OCI-LY7 (cell line): ENCODE results near the gene GLO1. TPM values are rescaled to one million over a fixed set of nuclear protein-coding genes. Genes with fewer than 3 reads are reported as not detected.

ENCODE experiments used
- BruUV-seq: library from RNA; stranded (reverse); fragments of 400-500 nt; replicated peaks from 2 replicates; lab custom pipeline; 2021; lab: Mats Ljungman, UMichigan
- CTCF ChIA-PET: fragments of 300-600 bp; sonication (Branson Sonifier 250); formaldehyde crosslinking; loops from one replicate; lab custom pipeline; 2022; ENCODE audit warnings: antibody characterized with exemption; ENCODE audit not compliant: unreplicated experiment; lab: Charles Lee
- POLR2A ChIA-PET: fragments of 300-600 bp; sonication (Branson Sonifier 250); formaldehyde crosslinking; loops from one replicate; lab custom pipeline; 2022; ENCODE audit warnings: antibody characterized with exemption; lab: Charles Lee
- DNase-seq: peaks from one replicate; pipeline ENCODE4 v3.0.0-alpha.2; 2015; ENCODE audit warnings: low spot score
- H2AFZ ChIP-seq: fragments of 200-600 bp; sonication (generic), shearing (Covaris generic); 2 replicates; pipeline ENCODE4 v1.6.1; 2014; ENCODE audit warnings: mild to moderate bottlenecking, antibody characterized with exemption, low read length, moderate library complexity
- H3K27ac ChIP-seq: fragments of 200-600 bp; sonication (generic); 2 replicates; pipeline ENCODE4 v1.5.1; 2014; ENCODE audit warnings: mixed run types, low read depth, mild to moderate bottlenecking, moderate library complexity, low read length, inconsistent platforms; ENCODE audit not compliant: poor library complexity, severe bottlenecking
- H3K36me3 ChIP-seq: fragments of 200-600 bp; sonication (generic); 2 replicates; pipeline ENCODE4 v1.6.1; 2014; ENCODE audit warnings: mild to moderate bottlenecking, antibody characterized with exemption, low read length, moderate library complexity, mixed read lengths; ENCODE audit not compliant: insufficient read depth
- H3K4me1 ChIP-seq: fragments of 200-600 bp; sonication (generic); 2 replicates; pipeline ENCODE4 v1.5.1; 2014; ENCODE audit warnings: mild to moderate bottlenecking, low read length; ENCODE audit not compliant: insufficient read depth, poor library complexity, severe bottlenecking
- H3K4me2 ChIP-seq: fragments of 200-600 bp; sonication (generic); 2 replicates; pipeline ENCODE4 v1.6.1; 2014; ENCODE audit warnings: mild to moderate bottlenecking, low read length
- H3K4me3 ChIP-seq: fragments of 200-600 bp; sonication (generic); 2 replicates; pipeline ENCODE4 v1.5.1; 2014; ENCODE audit warnings: mild to moderate bottlenecking, low read depth, low read length; ENCODE audit not compliant: poor library complexity, severe bottlenecking
- H3K79me2 ChIP-seq: fragments of 200-600 bp; sonication (generic); 2 replicates; pipeline ENCODE4 v1.6.1; 2016; ENCODE audit warnings: low read depth, mild to moderate bottlenecking, low read length, moderate library complexity, mixed read lengths; ENCODE audit not compliant: insufficient read depth
- H3K9me2 ChIP-seq: fragments of 200-600 bp; sonication (generic); 2 replicates; pipeline ENCODE4 v1.6.1; 2016; ENCODE audit warnings: mild to moderate bottlenecking, low read length, mixed read lengths; ENCODE audit not compliant: insufficient read depth
- H3K9me3 ChIP-seq: fragments of 200-600 bp; sonication (generic); 2 replicates; pipeline ENCODE4 v1.6.1; 2014; ENCODE audit warnings: mild to moderate bottlenecking, mixed run types, low read length, mixed read lengths
- H4K20me1 ChIP-seq: fragments of 200-600 bp; sonication (generic); 2 replicates; pipeline ENCODE4 v1.6.1; 2014; ENCODE audit warnings: mild to moderate bottlenecking, antibody characterized with exemption, low read length, moderate library complexity, mixed read lengths; ENCODE audit not compliant: insufficient read depth
- CTCF ChIP-seq: fragments of 200-600 bp; sonication (generic); conservative IDR thresholded peaks from 2 replicates; pipeline ENCODE4 v1.5.1; 2014; ENCODE audit warnings: mild to moderate bottlenecking, antibody characterized with exemption, low read length, moderate library complexity, mixed read lengths
- EZH2phosphoT487 ChIP-seq: fragments of 200-600 bp; sonication (generic); IDR thresholded peaks from 2 replicates; pipeline ENCODE4 v1.6.1; 2018; ENCODE audit warnings: low read depth, borderline replicate concordance, mild to moderate bottlenecking, mixed run types, antibody characterized with exemption, low read length, moderate library complexity, mixed read lengths
- intact Hi-C: fragments of 100-400 bp; cut with micrococcal nuclease; formaldehyde crosslinking; loops from one replicate; pipeline ENCODE4 v1.10.0; 2022; ENCODE audit not compliant: unreplicated experiment
- total RNA-seq, 2 experiments: library from RNA; depleted of rRNA in 1 of 2; stranded (reverse); fragments of >200 nt in 1 of 2; shearing (Covaris generic) in 1 of 2; gene quantifications; 2 replicates each; pipeline ENCODE4 v1.2.3, GENCODE V29; 2014 to 2022

Gene GLO1
- total RNA-seq, 2 experiments from 2014 or later = 92.2 to 93.2 TPM

DNA sequence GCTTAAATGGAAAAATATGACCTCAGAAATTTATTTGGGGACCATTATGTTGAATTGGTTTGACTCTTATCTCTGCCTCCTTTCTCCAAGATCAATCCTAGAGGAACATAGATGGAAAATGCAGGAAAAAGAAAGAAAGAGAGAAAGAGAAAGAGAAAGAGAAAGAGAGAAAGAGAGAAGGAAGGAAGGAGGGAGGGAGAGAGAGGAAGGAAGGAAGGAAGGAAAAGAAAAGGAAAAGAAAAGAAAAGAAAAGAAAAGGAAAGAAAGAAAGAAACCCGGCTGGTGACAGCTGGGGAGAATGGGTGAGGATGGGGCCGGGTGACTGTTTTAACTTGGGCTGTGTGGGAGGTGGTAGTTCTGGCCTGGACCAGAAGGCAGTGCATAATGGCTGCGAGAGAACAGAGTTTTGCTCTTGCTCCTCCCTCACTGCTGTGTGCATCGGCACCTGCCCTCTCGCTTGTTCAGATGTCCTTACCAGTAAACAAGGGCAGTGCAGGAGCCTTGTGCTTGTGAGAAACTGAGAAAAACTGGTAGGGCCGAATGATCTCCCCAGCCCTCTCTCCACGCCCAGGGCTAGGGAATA lies 24.7 kb downstream of the GLO1 start:
- Histone ChIP-seq H3K79me2 (no peaks in the 10 kb centered on the region), H3K4me2 (no peak overlapping the region), H3K4me3 (no peak overlapping the region), H3K4me1 (peaks cover 6% of the 10 kb centered on the region), H3K36me3 (peaks cover 85% of the 10 kb centered on the region), H2AFZ (no peak overlapping the region), H3K9me3 (no peaks in the 10 kb centered on the region), H4K20me1 (no peaks in the 10 kb centered on the region), H3K27ac (no peak overlapping the region), H3K9me2 (no peaks in the 10 kb centered on the region)
- ChIA-PET CTCF (no interaction called here), POLR2A (no interaction called here)
- DNase-seq = no peak
- intact Hi-C loops = no loop called here
- TF ChIP-seq EZH2phosphoT487 = no peak
- BruUV-seq = no TSS peak

DNA sequence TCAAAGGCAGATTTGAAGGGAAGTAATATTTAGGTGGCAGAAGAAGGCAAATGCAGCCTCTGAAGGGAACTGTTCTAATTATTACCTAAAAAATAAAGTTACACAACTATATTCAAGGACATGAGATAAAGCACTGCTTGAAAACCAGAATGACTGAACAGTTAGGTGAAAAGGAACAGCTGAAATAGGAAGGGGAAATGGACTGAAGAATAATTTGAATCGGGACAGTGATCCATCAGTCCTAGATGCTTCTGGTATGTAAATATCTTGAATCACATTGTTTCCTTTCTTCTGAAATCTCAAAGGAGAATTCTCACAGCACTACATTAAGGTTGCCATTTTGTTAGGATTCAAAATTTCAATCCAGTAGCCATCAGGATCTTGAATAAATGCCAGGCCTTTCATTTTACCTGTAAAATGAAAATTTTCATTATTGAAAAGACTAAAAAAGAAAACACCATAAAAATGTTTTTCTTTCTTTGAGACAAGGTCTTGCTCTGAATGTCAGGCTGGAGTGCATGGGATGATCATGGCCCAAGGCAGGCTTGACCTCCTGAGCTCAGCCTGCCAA lies 25.9 kb downstream of the GLO1 start:
- Histone ChIP-seq H3K4me1 (peaks cover 6% of the 10 kb centered on the region), H3K9me2 (no peaks in the 10 kb centered on the region), H4K20me1 (no peaks in the 10 kb centered on the region), H3K4me3 (no peak overlapping the region), H2AFZ (no peak overlapping the region), H3K27ac (no peak overlapping the region), H3K79me2 (no peaks in the 10 kb centered on the region), H3K9me3 (no peaks in the 10 kb centered on the region), H3K4me2 (no peak overlapping the region), H3K36me3 (peaks cover 73% of the 10 kb centered on the region)
- no peak for DNase-seq
- intact Hi-C loops = no loop called here
- POLR2A ChIA-PET = no interaction called here
- BruUV-seq = no TSS peak
- CTCF ChIA-PET = interaction anchor here (0.5 kb wide), 1 partner anchor 858 kb away, joined by 4 read pairs; no protein-coding TSS in a partner anchor
- TF ChIP-seq EZH2phosphoT487 = no peak
- no peak for TF ChIP-seq CTCF

- no peak for DNase-seq
- intact Hi-C loops = no loop called here
- Histone ChIP-seq H3K27ac (no peak overlapping the region), H3K9me3 (no peaks in the 10 kb centered on the region), H3K4me3 (no peak overlapping the region), H4K20me1 (no peaks in the 10 kb centered on the region), H3K4me2 (no peak overlapping the region), H3K4me1 (peaks cover 6% of the 10 kb centered on the region), H3K36me3 (peaks cover 66% of the 10 kb centered on the region), H2AFZ (no peak overlapping the region), H3K79me2 (no peaks in the 10 kb centered on the region), H3K9me2 (no peaks in the 10 kb centered on the region)
- TF ChIP-seq CTCF (no peak), EZH2phosphoT487 (no peak)
- POLR2A ChIA-PET = no interaction called here
- CTCF ChIA-PET = no interaction called here
- TSS peak; percentile 80 for BruUV-seq
These were observed 26.5 kb downstream of the GLO1 start for GRCh38 chr6:38676236-38676973.
